ENCODE measurements around the gene ACAD10. TPM values are rescaled to one million over a fixed set of nuclear protein-coding genes. Genes with fewer than 3 reads are reported as not detected.
"Not testable (repeated sequence)": the region's sequence is repeated elsewhere in the genome, so short reads cannot be mapped to it uniquely, and the experiment has no call there.

Gene ACAD10
- polyA plus RNA-seq, 6 donors from 2014 or later: 10.0 to 19.4 (median 12.3) TPM

GRCh38 chr12:111664961-111665865 lies 20.6 kb upstream of the ACAD10 start:
- Mint-ChIP-seq H3K4me3 (no peak overlapping the region), H3K4me1 (peaks cover 0 to 4% (median 1%) of the 10 kb centered on the region in 3 donors), H3K36me3 (peaks cover 19 to 28% of the 10 kb centered on the region in 2 donors), H3K27me3 (no peaks in the 10 kb centered on the region), H3K27ac (peak overlapping the region in 4 of 6 donors; percentile 22 to 94 (median 64)), H3K9me3 (no peaks in the 10 kb centered on the region)
- ATAC-seq (ENCODE audit: low read depth in 2 of 2) (no peak), DNase-seq (no peak)

GRCh38 chr12:111672822-111673381 lies 13.0 kb upstream of the ACAD10 start:
- H3K9me3 Mint-ChIP-seq: no peaks in the 10 kb centered on the region
- no peak for DNase-seq
- peaks cover 0 to 2% (median 0%) of the 10 kb centered on the region in 3 donors for H3K4me1 Mint-ChIP-seq
- peaks cover 10 to 23% of the 10 kb centered on the region in 2 donors for H3K36me3 Mint-ChIP-seq
- H3K27me3 Mint-ChIP-seq: no peaks in the 10 kb centered on the region
- H3K27ac Mint-ChIP-seq: peak overlapping the region in 2 of 6 donors; percentile 51 to 89
- H3K4me3 Mint-ChIP-seq: no peak overlapping the region
- ATAC-seq (ENCODE audit: low read depth in 2 of 2): no peak

GRCh38 chr12:111673503-111673902 lies 12.3 kb upstream of the ACAD10 start:
- H3K4me1 Mint-ChIP-seq: peaks cover 0 to 2% (median 0%) of the 10 kb centered on the region in 3 donors
- DNase-seq (no peak), ATAC-seq (ENCODE audit: low read depth in 2 of 2) (no peak)

GRCh38 chr12:111677186-111677585 lies 8.7 kb upstream of the ACAD10 start:
- Mint-ChIP-seq H3K9me3 (no peaks in the 10 kb centered on the region), H3K4me1 (peaks cover 0 to 3% (median 0%) of the 10 kb centered on the region in 3 donors), H3K27ac (no peak overlapping the region), H3K4me3 (no peak overlapping the region), H3K27me3 (no peaks in the 10 kb centered on the region), H3K36me3 (peaks cover 0 to 21% of the 10 kb centered on the region in 2 donors)
- DNase-seq (no peak), ATAC-seq (ENCODE audit: low read depth in 2 of 2) (no peak)

More at GRCh38 chr12:111673503-111673902, 12.3 kb upstream of the ACAD10 start:
- Mint-ChIP-seq H3K4me3 (peak overlapping the region in 1 of 8 donors; percentile 56), H3K27ac (peak overlapping the region in 1 of 6 donors; percentile 89), H3K36me3 (peaks cover 10 to 23% of the 10 kb centered on the region in 2 donors), H3K27me3 (no peaks in the 10 kb centered on the region), H3K9me3 (no peaks in the 10 kb centered on the region)

- ATAC-seq (ENCODE audit: low read depth in 2 of 2); H3K36me3 Mint-ChIP-seq; H3K9me3 Mint-ChIP-seq; DNase-seq; H3K27me3 Mint-ChIP-seq: not testable (repeated sequence)
- peaks cover 28 to 46% (median 39%) of the 10 kb centered on the region in 3 donors for H3K4me1 Mint-ChIP-seq
- H3K27ac Mint-ChIP-seq: peak overlapping the region; percentile 7 to 99 (median 96)
- H3K4me3 Mint-ChIP-seq: peak overlapping the region; percentile 94 to 98 (median 96)
These were observed 1.2 kb upstream of the ACAD10 start for GRCh38 chr12:111684485-111685198.

GRCh38 chr12:111685322-111685810 lies 487 bp upstream of the ACAD10 start:
- H3K9me3 Mint-ChIP-seq: no peaks in the 10 kb centered on the region
- peak overlapping the region; percentile 95 to 99 (median 97) for H3K27ac Mint-ChIP-seq
- no peaks in the 10 kb centered on the region for H3K27me3 Mint-ChIP-seq
- peaks cover 0 to 9% of the 10 kb centered on the region in 2 donors for H3K36me3 Mint-ChIP-seq
- peaks cover 28 to 46% (median 39%) of the 10 kb centered on the region in 3 donors for H3K4me1 Mint-ChIP-seq
- peak in 1 of 2 donors; percentile 5 for ATAC-seq (ENCODE audit: low read depth in 2 of 2)
- DNase-seq: no peak
- peak overlapping the region; percentile 94 to 98 (median 96) for H3K4me3 Mint-ChIP-seq

GRCh38 chr12:111686574-111687105 lies 787 bp downstream of the ACAD10 start:
- Mint-ChIP-seq H3K4me3 (peak overlapping the region; percentile 94 to 98 (median 96)), H3K36me3 (peaks cover 0 to 5% of the 10 kb centered on the region in 2 donors), H3K4me1 (peaks cover 28 to 49% (median 39%) of the 10 kb centered on the region in 3 donors), H3K9me3 (no peaks in the 10 kb centered on the region), H3K27me3 (no peaks in the 10 kb centered on the region), H3K27ac (peak overlapping the region in 5 of 6 donors; percentile 23 to 97 (median 96))
- DNase-seq (no peak), ATAC-seq (ENCODE audit: low read depth in 2 of 2) (no peak)

GRCh38 chr12:111687255-111687654 lies 1.4 kb downstream of the ACAD10 start:
- Mint-ChIP-seq H3K36me3 (no peaks in the 10 kb centered on the region), H3K4me1 (peaks cover 28 to 46% (median 39%) of the 10 kb centered on the region in 3 donors), H3K27ac (peak overlapping the region in 4 of 6 donors; percentile 22 to 97 (median 44)), H3K9me3 (no peaks in the 10 kb centered on the region), H3K4me3 (peak overlapping the region; percentile 32 to 98 (median 96)), H3K27me3 (no peaks in the 10 kb centered on the region)
- DNase-seq (no peak), ATAC-seq (ENCODE audit: low read depth in 2 of 2) (no peak)

- Mint-ChIP-seq H3K4me3 (peak overlapping the region in 4 of 8 donors; percentile 29 to 84 (median 44)), H3K9me3 (no peaks in the 10 kb centered on the region), H3K36me3 (no peaks in the 10 kb centered on the region), H3K27ac (peak overlapping the region in 3 of 6 donors; percentile 53 to 77 (median 72)), H3K4me1 (peaks cover 25 to 43% (median 39%) of the 10 kb centered on the region in 3 donors), H3K27me3 (no peaks in the 10 kb centered on the region)
- ATAC-seq (ENCODE audit: low read depth in 2 of 2) (no peak), DNase-seq (no peak)
These were observed 2.1 kb downstream of the ACAD10 start for GRCh38 chr12:111687952-111688351.

- peak overlapping the region in 1 of 6 donors; percentile 30 for H3K27ac Mint-ChIP-seq
- peaks cover 11 to 23% (median 16%) of the 10 kb centered on the region in 3 donors for H3K4me1 Mint-ChIP-seq
- no peak for ATAC-seq (ENCODE audit: low read depth in 2 of 2)
- peaks cover 9 to 23% of the 10 kb centered on the region in 2 donors for H3K36me3 Mint-ChIP-seq
- no peak overlapping the region for H3K4me3 Mint-ChIP-seq
- no peaks in the 10 kb centered on the region for H3K27me3 Mint-ChIP-seq
- no peak for DNase-seq
- H3K9me3 Mint-ChIP-seq: no peaks in the 10 kb centered on the region
These were observed 5.4 kb downstream of the ACAD10 start for GRCh38 chr12:111691262-111691661.

- no peaks in the 10 kb centered on the region for H3K27me3 Mint-ChIP-seq
- no peaks in the 10 kb centered on the region for H3K9me3 Mint-ChIP-seq
- H3K36me3 Mint-ChIP-seq: peaks cover 9 to 23% of the 10 kb centered on the region in 2 donors
- no peak for ATAC-seq (ENCODE audit: low read depth in 2 of 2)
- H3K4me1 Mint-ChIP-seq: peaks cover 3 to 9% (median 4%) of the 10 kb centered on the region in 3 donors
- H3K4me3 Mint-ChIP-seq: peak overlapping the region in 1 of 8 donors; percentile 74
- no peak for DNase-seq
- H3K27ac Mint-ChIP-seq: no peak overlapping the region
These were observed 6.8 kb downstream of the ACAD10 start for GRCh38 chr12:111692575-111693210.

GRCh38 chr12:111693818-111694217 lies 8.0 kb downstream of the ACAD10 start:
- Mint-ChIP-seq H3K27ac (peak overlapping the region in 3 of 6 donors; percentile 48 to 82 (median 55)), H3K36me3 (peaks cover 9 to 23% of the 10 kb centered on the region in 2 donors), H3K4me3 (peak overlapping the region in 2 of 8 donors; percentile 25 to 62), H3K4me1 (peaks cover 3 to 9% (median 4%) of the 10 kb centered on the region in 3 donors), H3K9me3 (no peaks in the 10 kb centered on the region), H3K27me3 (no peaks in the 10 kb centered on the region)
- no peak for DNase-seq
- no peak for ATAC-seq (ENCODE audit: low read depth in 2 of 2)
